ENCODE results near the gene ZNF629.

GRCh38 chr16:30816769-30817168 is 29.8 kb upstream of the ZNF629 start:
- TF ChIP-seq CTCF (conservative IDR thresholded peaks at IDR 0.05) (no peak), ZFX (IDR thresholded peaks at IDR 0.05) (no peak)

All from C4-2B (cell line).